Measurements from ENCODE around the gene DNAH14.

DNA sequence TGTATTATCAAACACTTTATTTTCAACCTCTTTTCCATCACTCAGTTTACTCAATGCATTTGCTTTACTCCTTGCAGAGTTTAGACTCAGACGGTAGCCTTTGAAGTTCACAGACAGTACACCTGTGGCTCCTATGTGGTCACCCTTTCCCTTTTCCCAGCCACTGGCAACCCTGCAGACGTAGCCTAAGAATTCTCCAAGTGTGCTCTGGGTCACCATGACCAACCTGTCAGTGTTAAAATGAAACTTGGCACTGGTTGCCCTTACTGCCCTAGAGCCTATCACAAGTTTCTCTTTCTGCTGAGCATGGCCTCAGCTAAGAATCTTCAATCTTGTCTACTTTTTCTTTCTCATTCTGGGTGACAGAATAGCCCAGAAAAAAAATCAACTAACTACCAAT is 25.5 kb upstream of the DNAH14 start:
- TF ChIP-seq EZH2 (optimal IDR thresholded peaks at IDR 0.05; ENCODE audit: low read depth, low read length) (no peak), CTCF (IDR thresholded peaks at IDR 0.05; ENCODE audit: low read length) (no peak), EZH2phosphoT487 (IDR thresholded peaks at IDR 0.05; ENCODE audit: low read length) (no peak)

Data from MM.1S (cell line).